Endothelial cell of umbilical vein (primary cell): ENCODE results near the gene ZNF253. TPM values are rescaled to one million over a fixed set of nuclear protein-coding genes. Genes with fewer than 3 reads are reported as not detected.
A peak's percentile ranks its signal among the peaks of the same experiment; 100 is the strongest.
"Not testable (repeated sequence)": the region's sequence is repeated elsewhere in the genome, so short reads cannot be mapped to it uniquely, and the experiment has no call there.

ENCODE experiments used
- BruUV-seq: library from RNA; stranded (reverse); fragments of 400-500 nt; replicated peaks from 2 replicates; lab custom pipeline; 2021; lab: Mats Ljungman, UMichigan
- CTCF ChIA-PET: fragments of 300-600, 350-600 bp; sonication (Branson Sonifier 250); formaldehyde crosslinking; loops from one replicate; lab custom pipeline; 2021; ENCODE audit warnings: antibody characterized with exemption, inconsistent platforms; lab: Charles Lee
- POLR2A ChIA-PET: fragments of 300-600, 350-600 bp; sonication (Branson Sonifier 250); formaldehyde crosslinking; loops from one replicate; lab custom pipeline; 2021; ENCODE audit warnings: antibody characterized with exemption, inconsistent platforms; lab: Charles Lee
- DNase-seq: peaks from one replicate; pipeline ENCODE4 v3.0.0-alpha.2; 2011; ENCODE audit warnings: low read depth, low spot score
- FAIRE-seq: peaks from 2 replicates; lab custom pipeline; 2011; peaks lifted over from hg19 to GRCh38; lab: Jason Lieb, UNC
- H2AFZ ChIP-seq: 2 replicates; pipeline ENCODE4 v1.6.0; 2012; ENCODE audit warnings: low read depth, low read length, control low read depth, inconsistent platforms
- H3K27ac ChIP-seq: 2 replicates; pipeline ENCODE4 v1.5.1; 2011; ENCODE audit warnings: low read depth, mild to moderate bottlenecking, control low read depth, low read length, moderate library complexity; ENCODE audit not compliant: insufficient read depth
- H3K27me3 ChIP-seq, 2 experiments: 2 replicates each; pipeline versions ENCODE4 v1.6.0 to v1.6.1; 2011; ENCODE audit warnings: low read length in 2 of 2, mixed read lengths in 1 of 2; ENCODE audit not compliant: control insufficient read depth in 2 of 2, insufficient read depth in 2 of 2
- H3K36me3 ChIP-seq, 2 experiments: 2 replicates in 1 of 2; 3 replicates in 1 of 2; pipeline ENCODE4 v1.5.1; 2011; ENCODE audit warnings: low read length in 2 of 2, mild to moderate bottlenecking in 1 of 2, moderate library complexity in 1 of 2; ENCODE audit not compliant: control insufficient read depth in 2 of 2, insufficient read depth in 2 of 2; ENCODE audit errors: extremely low read depth in 1 of 2
- H3K4me1 ChIP-seq: 3 replicates; pipeline ENCODE4 v1.5.1; 2011; ENCODE audit warnings: mild to moderate bottlenecking, low read length; ENCODE audit not compliant: control insufficient read depth, insufficient read depth; ENCODE audit errors: extremely low read depth
- H3K4me2 ChIP-seq: 2 replicates; pipeline ENCODE4 v1.6.1; 2011; ENCODE audit warnings: low read length, control low read depth, mixed read lengths; ENCODE audit not compliant: insufficient read depth
- H3K4me3 ChIP-seq, 3 experiments: fragments of 200-600 bp in 1 of 3; sonication (generic), shearing (Covaris generic) in 1 of 3; replicated peaks in 1 of 3; 2 replicates each; pipeline ENCODE4 v1.5.1; 2011 to 2016; ENCODE audit warnings: control low read depth in 3 of 3, low read length in 3 of 3, mild to moderate bottlenecking in 2 of 3, inconsistent platforms in 1 of 3, low read depth in 1 of 3, moderate library complexity in 1 of 3; ENCODE audit not compliant: insufficient read depth in 1 of 3
- H3K79me2 ChIP-seq: 2 replicates; pipeline ENCODE4 v1.6.0; 2012; ENCODE audit warnings: low read length, inconsistent platforms; ENCODE audit not compliant: control insufficient read depth, insufficient read depth
- H3K9ac ChIP-seq: replicated peaks from 2 replicates; pipeline ENCODE3; 2011; ENCODE audit warnings: low read length, control low read depth; ENCODE audit not compliant: insufficient read depth; ENCODE audit errors: extremely low read depth
- H3K9me1 ChIP-seq: replicated peaks from 3 replicates; pipeline ENCODE4 v1.6.0; 2011; ENCODE audit warnings: mild to moderate bottlenecking, low read length; ENCODE audit not compliant: control insufficient read depth, insufficient read depth; ENCODE audit errors: extremely low read depth
- H3K9me3 ChIP-seq: replicated peaks from 2 replicates; pipeline ENCODE4 v1.5.1; 2012; ENCODE audit warnings: low read length, inconsistent platforms; ENCODE audit not compliant: control insufficient read depth, insufficient read depth
- H4K20me1 ChIP-seq: replicated peaks from 2 replicates; pipeline ENCODE3; 2011; ENCODE audit warnings: mild to moderate bottlenecking, low read length; ENCODE audit not compliant: control insufficient read depth, insufficient read depth; ENCODE audit errors: extremely low read depth
- EZH2 ChIP-seq: IDR thresholded peaks from 2 replicates; pipeline ENCODE4 v1.6.1; 2012; ENCODE audit warnings: borderline replicate concordance, low read depth, mild to moderate bottlenecking, moderate library complexity, low read length, inconsistent platforms; ENCODE audit not compliant: severe bottlenecking
- JUN ChIP-seq: IDR thresholded peaks from 2 replicates; pipeline ENCODE4 v1.6.1; 2011; ENCODE audit warnings: borderline replicate concordance, low read depth; ENCODE audit not compliant: insufficient read length, insufficient read depth
- POLR2AphosphoS5 ChIP-seq: IDR thresholded peaks from 2 replicates; pipeline ENCODE4 v1.6.1; 2012; ENCODE audit warnings: low read depth, mild to moderate bottlenecking, control low read depth, low read length, moderate library complexity; ENCODE audit not compliant: insufficient read depth
- dilution Hi-C: fragments of 300-500 bp; cut with MboI; formaldehyde crosslinking; loops from one replicate; pipeline ENCODE4 v1.15.0; 2019; ENCODE audit warnings: low sequenced_read_pairs; ENCODE audit not compliant: extremely low pct_ligation_motif_present
- intact Hi-C: fragments of 100-400 bp; cut with micrococcal nuclease; formaldehyde crosslinking; loops from one replicate; pipeline ENCODE4 v1.10.0; 2022
- polyA plus RNA-seq, 4 experiments: library from polyadenylated mRNA; depleted of rRNA in 3 of 4; stranded (reverse) in 3 of 4; unstranded in 1 of 4; fragments of >200 nt; gene quantifications; 2 replicates each; pipeline versions ENCODE4 v1.2.1 to v1.2.3, GENCODE V29; 2011 to 2012; ENCODE audit warnings: missing spikeins in 1 of 4
- total RNA-seq: library from RNA; stranded (reverse); gene quantifications from 2 replicates; pipeline ENCODE4 v1.2.3, GENCODE V29; 2021

The ZNF253 gene
- total and polyA plus RNA-seq, 2 donors (not counting 3 experiments of a cell fraction or from before 2014, with no cell fraction given) = 0.86 to 8.4 TPM

DNA sequence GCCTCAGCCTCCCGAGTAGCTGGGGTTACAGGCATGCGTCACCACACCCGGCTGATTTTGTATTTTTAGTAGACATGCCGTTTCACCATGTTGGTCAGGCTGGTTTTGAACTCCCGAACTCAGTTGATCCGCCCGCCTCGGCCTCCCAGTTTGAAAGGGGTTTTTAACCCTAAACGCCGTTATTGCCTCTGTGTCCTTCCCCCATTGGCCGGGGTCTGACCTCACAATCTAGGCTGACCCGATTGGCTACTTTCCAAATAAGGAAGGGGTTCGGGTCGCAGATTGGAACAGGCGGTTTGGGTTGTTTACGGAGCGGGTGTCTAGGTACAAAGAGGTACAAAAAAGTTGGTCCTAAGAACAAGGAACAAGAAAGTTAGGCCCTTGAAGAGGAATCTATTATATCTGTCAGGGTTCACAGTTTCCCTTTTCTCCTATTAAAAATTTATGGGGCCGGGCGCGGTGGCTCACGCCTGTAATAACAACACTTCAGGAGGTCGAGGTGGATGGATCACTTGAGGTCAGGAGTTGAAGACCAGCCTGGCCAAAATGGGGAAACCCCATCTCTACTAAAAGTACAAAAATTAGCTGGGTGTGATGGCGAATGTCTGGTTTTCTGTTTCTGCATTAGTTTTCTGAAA lies 1.0 kb downstream of the ZNF253 start:
- H3K36me3 ChIP-seq = no peaks in the 10 kb centered on the region
- FAIRE-seq (no peak), DNase-seq (peak; percentile 12)
- no peaks in the 10 kb centered on the region for H3K9me1 ChIP-seq
- H4K20me1 ChIP-seq = no peaks in the 10 kb centered on the region
- intact Hi-C loops (loop anchor here (2.0 to 5.0 kb wide), 3 partner anchors 34 to 204 kb away; partner anchors contain the start of genes ATP13A1 and ZNF93), dilution Hi-C loops (no loop called here)
- no peaks in the 10 kb centered on the region for H3K27me3 ChIP-seq
- no TSS peak for BruUV-seq
- H3K4me3 ChIP-seq = peak overlapping the region; percentile 82 to 93 (median 91)
- no peaks in the 10 kb centered on the region for H3K4me1 ChIP-seq
- peak overlapping the region; percentile 89 for H3K4me2 ChIP-seq
- H2AFZ ChIP-seq = peak overlapping the region; percentile 100
- ChIA-PET CTCF (interaction anchor here (1.2 kb wide), 1 partner anchor 15 kb away, joined by 4 read pairs; no protein-coding TSS in a partner anchor), POLR2A (interaction anchor here (1.3 kb wide), 1 partner anchor 45 kb away, joined by 9 read pairs; the partner anchor contains the start of gene ZNF506)
- peaks cover 11% of the 10 kb centered on the region for H3K79me2 ChIP-seq
- peak overlapping the region; percentile 93 for H3K9ac ChIP-seq
- H3K27ac ChIP-seq = peak overlapping the region; percentile 60
- H3K9me3 ChIP-seq = no peaks in the 10 kb centered on the region
- no peak for TF ChIP-seq POLR2AphosphoS5
- TF ChIP-seq EZH2 = no peak
- TF ChIP-seq JUN = no peak

DNA sequence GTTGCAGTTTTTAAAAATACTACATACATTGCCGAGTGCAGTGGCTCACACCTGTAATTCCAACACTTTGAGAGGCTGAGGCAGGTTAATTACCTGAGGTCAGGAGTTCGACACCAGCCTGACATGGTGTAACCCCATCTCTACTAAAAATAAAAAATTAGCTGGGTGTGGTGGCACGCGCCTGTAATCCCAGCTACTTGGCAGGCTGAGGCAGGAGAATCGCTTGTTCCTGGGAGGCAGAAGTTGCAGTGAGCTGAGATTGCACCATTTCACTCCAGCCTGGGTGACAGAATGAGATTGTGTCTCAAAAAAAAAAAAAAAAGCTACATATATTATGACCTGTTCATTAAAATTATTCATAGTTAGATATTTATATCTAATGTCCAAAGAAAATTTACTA lies 4.4 kb downstream of the ZNF253 start:
- DNase-seq, H3K4me1 ChIP-seq, intact Hi-C loops, H3K9me3 ChIP-seq, POLR2A ChIA-PET, H2AFZ ChIP-seq, FAIRE-seq, H3K9ac ChIP-seq, BruUV-seq, CTCF ChIA-PET, H3K4me3 ChIP-seq, H3K4me2 ChIP-seq, H3K27me3 ChIP-seq, H3K36me3 ChIP-seq, H3K27ac ChIP-seq, dilution Hi-C loops, H3K9me1 ChIP-seq, H4K20me1 ChIP-seq: not testable (repeated sequence)
- H3K79me2 ChIP-seq = peaks cover 11% of the 10 kb centered on the region
